ENCODE results near the gene RTL10. TPM values are rescaled to one million over a fixed set of nuclear protein-coding genes. Genes with fewer than 3 reads are reported as not detected.
"Not testable (repeated sequence)": the region's sequence is repeated elsewhere in the genome, so short reads cannot be mapped to it uniquely, and the experiment has no call there.

RTL10 gene
- total RNA-seq, 2 experiments from 2014 or later = 18.7 to 23.1 TPM

DNA sequence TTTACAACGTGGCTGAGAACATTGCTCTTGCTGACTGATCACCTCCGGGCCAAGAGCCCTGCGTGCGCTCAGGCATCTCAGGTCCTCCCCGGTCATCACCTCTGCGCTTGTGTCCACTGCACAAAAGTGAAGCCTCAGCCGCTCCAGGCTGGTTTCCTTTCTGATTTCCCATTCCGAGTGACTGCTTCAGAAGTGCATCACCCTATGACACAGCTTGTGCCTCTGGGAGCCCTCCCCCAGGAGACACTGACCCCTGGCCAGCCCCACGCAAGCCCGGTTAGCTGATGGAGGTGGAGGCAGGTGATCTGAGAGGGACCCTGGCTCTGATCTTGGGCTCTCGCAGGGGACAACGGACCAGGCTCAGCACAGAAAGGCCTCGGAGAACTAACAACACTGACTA, 38.3 kb upstream of the RTL10 start:
- Mint-ChIP-seq H3K9me3 (no peaks in the 10 kb centered on the region), H3K36me3 (peaks cover 9% of the 10 kb centered on the region), H3K4me1 (peaks cover 72% of the 10 kb centered on the region), H3K4me3 (no peak overlapping the region), H3K27me3 (no peaks in the 10 kb centered on the region), H3K27ac (peak overlapping the region; percentile 97)
- DNase-seq = no peak

DNA sequence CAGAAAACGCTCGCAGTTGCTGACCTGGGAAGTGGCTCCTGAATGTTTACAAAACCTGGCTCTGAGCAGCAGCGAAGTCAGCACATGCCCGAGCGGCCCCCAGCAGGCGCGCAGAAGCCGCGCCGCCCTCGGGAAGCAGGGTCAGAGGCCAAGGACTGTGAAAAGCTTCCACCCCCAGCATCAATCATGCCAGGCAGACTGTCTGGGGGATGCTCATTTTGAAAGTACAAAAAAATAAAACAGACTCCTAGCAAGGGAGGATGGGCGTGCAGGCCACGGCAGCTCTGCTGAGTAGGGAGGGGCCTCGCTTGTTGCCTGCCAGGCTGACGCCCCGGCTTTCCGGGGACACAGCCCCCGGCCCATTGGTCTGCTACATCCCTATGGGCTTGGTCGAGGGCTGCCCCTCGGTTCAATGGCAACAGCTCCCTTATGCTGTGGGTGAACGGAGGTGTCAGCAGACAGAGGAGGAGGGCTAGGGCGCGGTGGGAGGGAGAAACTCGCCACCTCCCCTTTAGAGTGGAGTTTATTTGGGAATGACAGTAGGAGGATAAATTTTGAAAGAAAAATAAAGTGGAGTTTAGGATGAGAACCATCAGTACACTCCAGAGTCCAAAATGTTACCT, 37.7 kb upstream of the RTL10 start:
- Mint-ChIP-seq H3K9me3 (no peaks in the 10 kb centered on the region), H3K27me3 (no peaks in the 10 kb centered on the region), H3K27ac (peak overlapping the region; percentile 97), H3K4me1 (peaks cover 77% of the 10 kb centered on the region), H3K4me3 (peak overlapping the region; percentile 76), H3K36me3 (peaks cover 9% of the 10 kb centered on the region)
- peak; percentile 72 for DNase-seq

DNA sequence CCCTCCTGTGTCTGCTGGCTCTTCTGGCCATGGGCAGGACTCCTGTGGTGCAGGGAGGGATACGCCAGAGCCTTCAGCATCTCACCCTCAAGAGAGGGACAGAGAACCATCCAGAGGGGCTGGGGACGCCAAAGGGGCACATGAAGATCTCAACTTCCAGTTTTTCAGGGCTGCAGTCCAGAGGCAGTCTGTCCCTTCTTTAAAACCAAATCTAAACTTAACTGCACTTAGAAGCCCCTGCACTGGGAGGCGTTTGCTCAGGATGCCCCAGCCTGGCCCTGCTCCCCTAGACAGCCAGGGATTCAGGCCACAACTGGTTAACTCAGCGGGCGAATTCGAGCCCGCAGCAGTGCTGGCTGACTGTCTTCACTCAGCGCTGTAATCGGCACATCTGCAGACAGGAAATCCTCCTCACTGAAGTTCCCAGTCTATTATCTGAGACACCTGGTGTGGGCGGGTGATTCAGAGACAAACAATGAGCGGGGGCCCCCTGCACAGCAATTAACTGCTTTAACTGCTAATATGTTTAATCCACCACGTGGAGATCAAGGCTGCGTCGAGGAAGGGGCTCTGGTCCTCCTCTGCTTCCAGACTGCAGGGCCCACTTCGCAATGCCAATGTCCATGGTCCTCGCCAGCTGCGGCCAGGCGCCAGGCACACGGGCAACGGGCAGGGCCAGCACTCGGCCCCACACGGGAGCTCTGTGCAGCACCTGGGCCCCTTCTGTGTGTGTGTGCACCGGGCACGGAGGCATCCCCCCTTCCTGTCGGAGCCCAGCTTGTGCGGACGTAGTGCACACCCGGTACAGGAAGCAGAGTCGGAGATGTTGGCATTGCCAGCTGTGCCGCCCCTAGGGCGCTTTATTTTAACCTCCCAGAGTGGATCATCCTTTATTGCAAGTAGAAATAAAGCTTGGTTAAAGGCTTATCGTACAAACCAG, 36.9 kb upstream of the RTL10 start:
- H3K27me3 Mint-ChIP-seq = no peaks in the 10 kb centered on the region
- peak; percentile 82 for DNase-seq
- H3K36me3 Mint-ChIP-seq = peaks cover 9% of the 10 kb centered on the region
- H3K4me3 Mint-ChIP-seq = peak overlapping the region; percentile 76
- H3K27ac Mint-ChIP-seq = peak overlapping the region; percentile 97
- H3K9me3 Mint-ChIP-seq = no peaks in the 10 kb centered on the region
- peaks cover 78% of the 10 kb centered on the region for H3K4me1 Mint-ChIP-seq

DNA sequence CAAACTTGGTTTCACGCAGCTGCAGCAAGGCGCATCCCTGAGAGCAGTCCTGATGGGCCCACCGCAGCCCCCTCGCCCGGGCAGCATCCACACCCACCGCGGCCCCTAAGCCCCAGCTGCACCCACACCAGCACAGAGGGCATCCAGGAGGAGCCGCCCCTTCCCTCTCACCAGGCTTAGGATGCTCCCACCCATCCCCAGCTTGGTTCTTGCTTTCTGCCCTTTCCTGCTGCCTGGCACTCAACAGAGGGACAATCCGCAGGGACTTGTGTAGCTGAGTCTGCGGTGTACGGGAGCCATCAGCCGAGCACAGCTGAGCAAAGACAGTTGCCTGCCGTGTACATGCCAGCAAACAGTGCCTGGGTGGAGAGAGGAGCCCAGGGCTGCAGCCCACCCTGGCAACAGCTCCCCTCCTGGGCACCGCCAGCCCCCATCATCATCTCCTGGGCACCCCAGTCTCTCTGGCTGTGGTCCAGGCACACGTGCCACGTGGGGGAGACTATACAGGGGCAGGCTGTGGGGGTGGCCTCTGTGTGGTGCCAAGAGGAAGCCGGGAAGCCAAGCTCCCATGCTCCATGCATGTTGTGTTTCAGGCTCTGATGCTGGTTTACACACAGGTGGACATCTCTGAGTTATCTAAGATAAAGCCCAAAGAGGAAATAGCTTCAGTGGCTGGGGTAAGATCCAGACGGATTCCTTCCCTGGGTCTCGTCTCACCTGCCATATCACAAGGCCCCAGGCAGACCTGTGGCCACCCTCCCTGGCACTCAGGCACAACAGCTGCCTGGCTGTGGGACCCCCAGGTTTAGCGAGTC, 36.0 kb upstream of the RTL10 start:
- Mint-ChIP-seq H3K27ac (peak overlapping the region; percentile 97), H3K4me3 (peak overlapping the region; percentile 76), H3K36me3 (peaks cover 9% of the 10 kb centered on the region), H3K4me1 (peaks cover 74% of the 10 kb centered on the region), H3K9me3 (no peaks in the 10 kb centered on the region), H3K27me3 (no peaks in the 10 kb centered on the region)
- DNase-seq = no peak

DNA sequence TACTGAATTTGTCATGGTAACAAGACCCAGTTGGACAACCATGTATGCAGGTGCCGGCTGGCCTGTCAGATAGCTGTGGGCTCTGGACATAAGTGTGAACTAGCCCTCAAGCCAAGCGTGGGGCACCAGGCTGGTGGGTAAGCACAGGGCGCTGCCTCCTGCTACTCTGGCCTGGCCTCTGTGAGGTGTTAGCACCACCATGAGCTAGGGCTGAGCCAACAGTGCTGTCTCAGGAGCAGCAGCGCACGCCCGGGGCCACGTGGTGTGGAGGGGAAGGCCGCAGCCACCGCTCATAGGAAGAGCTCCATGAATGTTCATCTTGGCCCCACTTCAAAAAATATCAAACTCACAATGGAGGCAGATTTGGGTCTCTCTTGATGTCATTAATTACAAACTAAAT, 35.3 kb upstream of the RTL10 start:
- Mint-ChIP-seq H3K36me3 (peaks cover 7% of the 10 kb centered on the region), H3K4me1 (peaks cover 74% of the 10 kb centered on the region), H3K27me3 (no peaks in the 10 kb centered on the region), H3K4me3 (no peak overlapping the region), H3K27ac (peak overlapping the region; percentile 79), H3K9me3 (no peaks in the 10 kb centered on the region)
- peak; percentile 52 for DNase-seq

DNA sequence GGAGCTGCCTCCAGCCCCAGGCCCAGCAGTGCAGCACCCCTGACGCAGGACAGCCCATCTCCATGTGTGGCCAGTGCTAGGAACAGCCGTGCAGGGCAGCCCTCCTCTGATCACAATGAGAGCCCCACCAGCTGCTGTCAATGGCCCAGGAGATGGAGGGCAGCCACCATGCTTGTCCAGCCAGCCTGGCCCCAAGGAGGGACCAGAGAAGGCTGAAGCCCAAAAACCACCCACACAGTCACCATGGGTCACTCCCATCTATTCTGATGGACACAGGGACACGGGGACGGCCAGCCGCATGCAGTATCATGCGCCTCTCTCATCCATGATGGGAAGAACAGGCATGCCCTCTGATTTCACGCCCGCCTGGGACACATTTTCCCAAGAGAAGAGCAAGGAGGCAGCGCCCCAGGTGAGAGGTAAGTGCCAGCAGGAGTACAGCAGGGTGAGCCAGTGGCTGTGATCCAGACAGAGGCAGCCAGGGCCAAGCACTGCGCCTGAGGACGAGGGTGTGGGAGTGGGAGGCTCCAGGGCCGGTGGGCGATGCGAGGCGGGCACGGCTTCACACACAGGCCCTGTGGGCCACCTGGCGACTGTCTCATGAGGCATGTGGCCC, 33.6 kb upstream of the RTL10 start:
- Mint-ChIP-seq H3K36me3 (no peaks in the 10 kb centered on the region), H3K4me1 (peaks cover 63% of the 10 kb centered on the region), H3K4me3 (no peak overlapping the region), H3K27ac (no peak overlapping the region), H3K27me3 (no peaks in the 10 kb centered on the region), H3K9me3 (no peaks in the 10 kb centered on the region)
- no peak for DNase-seq

DNA sequence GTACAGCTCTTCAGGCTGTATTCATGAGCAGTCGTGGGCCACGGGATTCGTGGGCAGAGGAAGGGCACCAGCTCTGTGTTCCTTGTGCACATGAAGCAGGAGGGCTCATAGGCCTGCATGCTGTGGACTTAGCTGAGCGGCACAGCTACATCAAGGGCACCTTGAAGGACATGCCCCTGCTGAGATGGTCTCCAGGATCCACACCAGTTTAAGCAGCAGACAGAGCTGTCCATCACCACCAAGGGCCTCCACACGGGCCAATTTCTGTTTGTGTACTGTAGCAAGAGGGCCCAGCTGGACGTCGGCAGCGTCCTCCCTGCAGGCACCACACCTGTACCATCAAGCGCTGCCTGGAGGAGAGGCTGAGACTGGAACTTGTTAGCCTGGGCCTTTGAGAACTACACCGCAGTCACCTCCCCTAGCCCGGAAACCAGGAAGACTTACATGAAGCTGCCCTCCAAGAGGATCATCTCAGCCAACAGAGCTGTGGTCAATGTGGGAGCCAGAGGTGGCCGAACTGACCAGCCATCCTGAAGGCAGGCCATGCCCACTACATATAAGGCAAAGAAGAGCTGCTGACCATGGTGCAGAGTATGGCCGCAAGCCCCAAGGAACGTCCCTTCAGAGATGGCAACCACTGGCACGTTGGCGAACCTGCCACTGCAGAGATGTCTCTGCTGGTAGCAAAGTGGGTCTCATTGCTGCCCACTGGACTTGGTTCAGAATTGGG, 32.7 kb upstream of the RTL10 start:
- Mint-ChIP-seq H3K4me3 (no peak overlapping the region), H3K27ac (peak overlapping the region; percentile 84), H3K4me1 (peaks cover 55% of the 10 kb centered on the region)

DNA sequence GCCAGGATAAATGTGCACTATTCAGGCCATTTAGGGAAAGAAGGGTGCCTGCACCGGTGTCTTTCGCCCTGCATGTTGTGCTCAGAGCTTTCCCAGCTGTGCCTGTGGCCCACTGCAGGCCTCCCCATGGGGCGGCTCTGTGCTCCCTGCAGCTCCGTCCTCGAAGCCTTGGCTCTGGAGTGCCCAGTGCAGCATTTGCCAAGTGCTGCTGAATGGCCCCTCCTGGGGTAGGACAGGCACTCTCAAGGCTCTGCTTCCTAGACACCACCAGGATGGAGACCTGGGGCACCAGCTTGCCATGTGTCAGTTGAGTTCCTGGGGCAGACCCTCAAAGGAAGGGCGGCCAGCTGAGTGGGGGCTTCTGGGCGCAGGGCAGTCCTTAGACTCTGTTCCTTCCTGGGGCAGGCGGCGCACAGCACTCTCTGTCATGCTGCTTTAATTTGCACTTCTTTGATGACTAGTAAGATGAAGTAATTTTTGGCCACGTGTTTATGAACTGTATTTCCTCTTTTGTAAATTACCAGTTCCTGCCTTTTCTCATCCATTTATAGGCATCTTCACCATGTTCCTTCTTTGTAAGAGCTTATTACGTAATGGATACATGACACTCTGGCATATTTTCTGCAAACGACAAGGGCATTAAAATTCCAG, 32.1 kb upstream of the RTL10 start:
- H3K4me1 Mint-ChIP-seq = peaks cover 48% of the 10 kb centered on the region

More for the DNA sequence above, 32.7 kb upstream of the RTL10 start:
- Mint-ChIP-seq H3K9me3 (no peaks in the 10 kb centered on the region), H3K36me3 (no peaks in the 10 kb centered on the region), H3K27me3 (no peaks in the 10 kb centered on the region)
- DNase-seq = no peak

DNA sequence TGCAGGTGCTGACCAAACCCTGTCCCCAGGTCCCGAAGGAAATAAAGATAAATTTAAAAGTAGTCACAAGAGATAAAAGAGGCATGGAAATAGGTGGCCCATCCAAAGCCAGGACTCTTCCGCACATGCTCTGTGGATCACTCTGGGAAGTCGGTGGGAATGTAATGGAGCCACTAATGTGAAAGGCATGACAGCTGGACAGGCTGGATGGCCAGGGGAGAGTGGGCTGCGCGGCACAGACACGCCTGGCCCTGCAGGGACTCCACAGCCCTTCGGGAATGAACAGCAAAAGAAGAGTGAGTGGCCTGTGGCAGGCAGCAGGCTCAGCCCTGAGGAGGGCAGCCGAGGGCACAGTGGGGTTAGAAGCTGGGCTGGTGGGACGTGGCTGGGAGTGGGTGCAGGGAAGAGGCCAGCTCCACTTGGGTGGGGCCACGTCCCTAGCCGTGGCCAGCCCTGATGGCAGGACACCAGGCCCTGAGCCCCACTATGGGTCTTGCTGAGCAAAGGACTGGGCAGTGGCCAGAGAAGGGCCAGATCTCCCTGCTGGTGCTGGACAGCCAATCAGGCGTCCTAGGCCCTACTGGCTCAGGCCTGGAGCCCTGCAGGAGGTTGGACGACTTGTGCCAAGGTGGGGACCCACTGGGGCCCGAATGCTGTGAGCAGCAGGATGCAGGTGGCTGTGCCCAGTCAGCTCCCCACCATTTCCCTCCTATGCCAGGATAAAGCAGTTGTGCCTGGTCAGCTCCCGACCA, 31.3 kb upstream of the RTL10 start:
- no peaks in the 10 kb centered on the region for H3K27me3 Mint-ChIP-seq
- peak overlapping the region; percentile 38 for H3K4me3 Mint-ChIP-seq
- no peaks in the 10 kb centered on the region for H3K9me3 Mint-ChIP-seq
- no peak for DNase-seq
- no peaks in the 10 kb centered on the region for H3K36me3 Mint-ChIP-seq
- peaks cover 41% of the 10 kb centered on the region for H3K4me1 Mint-ChIP-seq
- peak overlapping the region; percentile 40 for H3K27ac Mint-ChIP-seq

More for the DNA sequence above, 32.1 kb upstream of the RTL10 start:
- Mint-ChIP-seq H3K27ac (peak overlapping the region; percentile 84), H3K4me3 (peak overlapping the region; percentile 29), H3K9me3 (no peaks in the 10 kb centered on the region), H3K36me3 (no peaks in the 10 kb centered on the region), H3K27me3 (no peaks in the 10 kb centered on the region)
- DNase-seq = no peak

DNA sequence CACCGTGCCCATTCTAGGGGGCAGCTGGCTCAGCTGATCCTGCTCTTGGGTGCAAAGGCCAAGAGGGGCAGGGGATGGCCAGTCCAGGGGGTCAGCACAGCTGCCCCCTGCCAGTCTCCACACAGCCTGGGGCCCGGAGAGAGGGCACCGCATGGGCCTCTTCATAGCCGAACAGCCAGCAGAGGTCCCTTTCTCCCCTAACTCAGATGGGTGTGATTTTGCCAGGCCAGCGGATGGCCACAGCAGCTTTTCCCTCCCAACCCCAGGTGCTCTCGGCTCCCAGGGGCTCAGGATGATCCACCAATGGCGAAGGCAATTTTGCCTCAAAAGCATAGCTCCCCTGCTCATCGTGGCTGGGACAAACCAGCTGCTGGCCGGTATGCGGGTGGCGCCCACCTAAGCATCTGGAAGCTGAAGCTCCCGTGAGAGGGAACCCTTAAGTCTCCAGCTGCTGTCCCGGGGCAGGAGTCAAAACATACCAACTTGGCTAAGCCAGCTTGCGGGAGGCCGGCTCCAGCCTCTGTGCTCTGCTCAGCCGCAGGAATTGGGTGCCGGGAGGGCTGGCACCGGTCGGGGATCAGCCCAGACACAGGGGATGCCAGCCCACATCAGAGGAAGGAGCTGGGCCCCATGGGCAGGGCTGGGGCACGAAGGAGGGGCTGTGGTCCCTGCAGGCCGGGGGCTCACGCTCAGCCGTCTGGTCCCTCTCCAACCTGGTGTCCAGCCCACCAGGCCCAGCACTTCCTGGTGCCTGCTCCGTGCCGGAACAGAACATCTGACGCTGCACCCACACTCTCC, 30.5 kb upstream of the RTL10 start:
- no peaks in the 10 kb centered on the region for H3K27me3 Mint-ChIP-seq
- no peaks in the 10 kb centered on the region for H3K9me3 Mint-ChIP-seq
- peak overlapping the region; percentile 40 for H3K27ac Mint-ChIP-seq
- H3K4me1 Mint-ChIP-seq = peaks cover 34% of the 10 kb centered on the region
- no peaks in the 10 kb centered on the region for H3K36me3 Mint-ChIP-seq
- H3K4me3 Mint-ChIP-seq = peak overlapping the region; percentile 38
- no peak for DNase-seq

DNA sequence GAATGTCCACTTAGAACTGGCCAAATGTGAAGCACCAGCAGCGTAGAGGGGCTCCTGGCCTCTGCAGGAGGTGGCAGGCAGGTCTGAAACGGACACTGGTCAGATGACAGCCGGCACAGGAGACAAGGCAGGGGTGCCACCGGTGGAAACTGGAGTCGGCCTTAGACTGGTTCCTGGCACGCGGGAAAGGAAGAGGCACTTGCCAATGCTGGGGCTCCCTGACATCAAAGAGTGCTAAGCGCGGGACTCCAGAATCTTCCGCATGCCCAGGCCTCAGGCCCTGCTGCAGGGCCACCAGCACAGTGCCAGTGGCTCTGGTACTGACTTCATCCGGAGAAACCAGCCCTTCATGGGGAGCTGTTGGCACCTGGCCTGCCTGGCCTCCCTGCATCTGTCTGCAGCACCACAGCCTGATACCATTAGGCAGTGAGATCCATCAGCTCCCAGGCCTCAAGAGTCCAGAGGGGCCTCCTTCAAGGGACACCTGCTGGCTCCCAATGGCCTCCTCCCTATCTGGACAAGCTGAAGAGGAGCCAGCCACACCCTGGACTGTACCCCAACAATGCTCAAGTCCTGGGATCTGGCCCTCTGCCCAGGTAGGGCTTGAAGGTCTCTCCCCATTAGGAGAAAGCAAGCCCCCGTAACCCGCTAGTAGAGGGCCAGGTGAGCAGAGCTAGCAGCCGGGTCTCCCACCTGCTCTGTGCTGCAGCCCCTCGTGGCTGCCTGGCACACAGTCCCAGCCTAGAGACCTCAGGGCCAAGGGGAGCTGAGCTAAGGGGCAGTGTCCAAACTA, 29.7 kb upstream of the RTL10 start:
- H3K4me1 Mint-ChIP-seq = peaks cover 29% of the 10 kb centered on the region
- no peak overlapping the region for H3K4me3 Mint-ChIP-seq
- H3K27me3 Mint-ChIP-seq = no peaks in the 10 kb centered on the region
- H3K9me3 Mint-ChIP-seq = no peaks in the 10 kb centered on the region
- no peak for DNase-seq
- no peaks in the 10 kb centered on the region for H3K36me3 Mint-ChIP-seq
- no peak overlapping the region for H3K27ac Mint-ChIP-seq

DNA sequence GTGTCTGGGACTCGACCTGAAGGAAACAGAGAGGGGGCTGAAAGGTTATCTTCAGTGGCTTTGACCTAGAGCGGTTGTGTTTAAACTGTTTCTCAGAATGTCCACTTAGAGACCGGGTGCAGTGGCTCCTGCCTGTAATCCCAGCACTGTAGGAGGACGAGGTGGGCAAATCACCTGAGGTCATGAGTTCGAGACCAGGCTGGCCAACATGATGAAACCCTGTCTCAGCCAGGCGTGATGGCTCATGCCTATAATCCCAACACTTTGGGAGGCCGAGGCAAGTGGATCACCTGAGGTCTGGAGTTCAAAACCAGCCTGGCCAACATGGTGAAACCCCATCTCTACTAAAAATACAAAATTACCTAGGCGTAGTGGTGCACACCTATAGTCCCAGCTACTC, 28.8 kb upstream of the RTL10 start:
- not testable (repeated sequence) for H3K27me3 Mint-ChIP-seq, H3K27ac Mint-ChIP-seq, H3K9me3 Mint-ChIP-seq, H3K36me3 Mint-ChIP-seq, H3K4me3 Mint-ChIP-seq, DNase-seq
- H3K4me1 Mint-ChIP-seq = peaks cover 27% of the 10 kb centered on the region

All from activated naive CD8-positive, alpha-beta T cell treated with anti-CD3 and anti-CD28 coated beads for 36 hours (primary cell).